A673 (cell line): ENCODE measurements around the gene CLMP.

Experiments
- EZH2 ChIP-seq: fragments of 200-600 bp; sonication (generic); IDR thresholded peaks from 2 replicates; pipeline ENCODE4 v1.6.1; 2017; ENCODE audit warnings: borderline replicate concordance, low read depth, mild to moderate bottlenecking, mixed read lengths, antibody characterized with exemption, low read length; ENCODE audit not compliant: poor library complexity, severe bottlenecking
- TF ChIP-seq, protein P1 (sequence below): fragments of 300-800, 200-600 bp; sonication (generic); conservative IDR thresholded peaks from 2 replicates; pipeline ENCODE4 v1.5.1; 2017; ENCODE audit warnings: low read depth, mild to moderate bottlenecking, antibody characterized with exemption, low read length, moderate library complexity, mixed read lengths

- TF ChIP-seq, protein P1, sequence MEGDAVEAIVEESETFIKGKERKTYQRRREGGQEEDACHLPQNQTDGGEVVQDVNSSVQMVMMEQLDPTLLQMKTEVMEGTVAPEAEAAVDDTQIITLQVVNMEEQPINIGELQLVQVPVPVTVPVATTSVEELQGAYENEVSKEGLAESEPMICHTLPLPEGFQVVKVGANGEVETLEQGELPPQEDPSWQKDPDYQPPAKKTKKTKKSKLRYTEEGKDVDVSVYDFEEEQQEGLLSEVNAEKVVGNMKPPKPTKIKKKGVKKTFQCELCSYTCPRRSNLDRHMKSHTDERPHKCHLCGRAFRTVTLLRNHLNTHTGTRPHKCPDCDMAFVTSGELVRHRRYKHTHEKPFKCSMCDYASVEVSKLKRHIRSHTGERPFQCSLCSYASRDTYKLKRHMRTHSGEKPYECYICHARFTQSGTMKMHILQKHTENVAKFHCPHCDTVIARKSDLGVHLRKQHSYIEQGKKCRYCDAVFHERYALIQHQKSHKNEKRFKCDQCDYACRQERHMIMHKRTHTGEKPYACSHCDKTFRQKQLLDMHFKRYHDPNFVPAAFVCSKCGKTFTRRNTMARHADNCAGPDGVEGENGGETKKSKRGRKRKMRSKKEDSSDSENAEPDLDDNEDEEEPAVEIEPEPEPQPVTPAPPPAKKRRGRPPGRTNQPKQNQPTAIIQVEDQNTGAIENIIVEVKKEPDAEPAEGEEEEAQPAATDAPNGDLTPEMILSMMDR, result no peak
- TF ChIP-seq EZH2, result no peak
These were observed 118.6 kb downstream of the CLMP start for GRCh38 chr11:123076484-123076883.
